Measurements from ENCODE around the gene NEAT1. TPM values are rescaled to one million over a fixed set of nuclear protein-coding genes. Genes with fewer than 3 reads are reported as not detected.

NEAT1 gene
- total RNA-seq, 2 donors from 2014 or later: 110 to 1,326 TPM

DNA sequence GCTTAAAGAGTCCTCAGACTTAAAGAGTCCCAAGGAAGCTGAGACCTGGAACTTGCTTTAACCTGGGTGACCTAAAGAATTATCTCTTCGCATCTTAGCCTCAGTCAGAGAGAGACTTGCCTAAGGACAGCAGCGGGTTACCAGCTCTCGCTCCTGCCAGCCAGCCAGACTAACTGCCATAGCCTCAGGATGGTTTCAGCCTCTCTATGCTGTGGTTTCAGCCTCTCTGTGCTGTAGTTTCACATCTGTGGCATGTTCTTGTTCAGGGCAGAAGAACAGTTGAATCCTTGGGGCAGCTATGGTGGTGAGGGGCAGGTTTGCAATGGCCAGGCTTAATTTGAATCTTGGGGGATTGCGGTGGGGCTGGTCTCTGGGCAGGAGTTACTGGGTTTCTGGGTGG, 33.9 kb upstream of the NEAT1 start:
- 97% methylated on average over 4 of the region's 4 CpGs for WGBS
- no peaks in the 10 kb centered on the region for H3K27me3 ChIP-seq (replicated peaks; ENCODE audit: insufficient read depth)
- no peak overlapping the region for H3K4me3 ChIP-seq
- peaks cover 13% of the 10 kb centered on the region for H3K4me1 ChIP-seq (replicated peaks)
- TF ChIP-seq CTCF (IDR thresholded peaks at IDR 0.05) (no peak), POLR2AphosphoS5 (IDR thresholded peaks at IDR 0.05) (no peak), POLR2A (IDR thresholded peaks at IDR 0.05) (no peak)
- intact Hi-C loops (cut with DNase I): no loop called here
- no peaks in the 10 kb centered on the region for H3K9me3 ChIP-seq
- H3K27ac ChIP-seq: peak overlapping the region in 1 of 2 donors; percentile 18
- no peaks in the 10 kb centered on the region for H3K36me3 ChIP-seq
- no peak for DNase-seq (ENCODE audit: low spot score)

GRCh38 chr11:65389294-65389980, 33.2 kb upstream of the NEAT1 start:
- intact Hi-C loops (cut with DNase I): no loop called here
- H3K27me3 ChIP-seq (replicated peaks; ENCODE audit: insufficient read depth): no peaks in the 10 kb centered on the region
- H3K4me3 ChIP-seq: no peak overlapping the region
- peaks cover 13% of the 10 kb centered on the region for H3K4me1 ChIP-seq (replicated peaks)
- DNase-seq (ENCODE audit: low spot score): no peak
- no peaks in the 10 kb centered on the region for H3K9me3 ChIP-seq
- no peaks in the 10 kb centered on the region for H3K36me3 ChIP-seq
- peak overlapping the region in 1 of 2 donors; percentile 73 for H3K27ac ChIP-seq
- 86% methylated on average over 20 of the region's 20 CpGs for WGBS
- TF ChIP-seq CTCF (IDR thresholded peaks at IDR 0.05): no peak
- no peak for TF ChIP-seq POLR2A (IDR thresholded peaks at IDR 0.05)
- no peak for TF ChIP-seq POLR2AphosphoS5 (IDR thresholded peaks at IDR 0.05)

DNA sequence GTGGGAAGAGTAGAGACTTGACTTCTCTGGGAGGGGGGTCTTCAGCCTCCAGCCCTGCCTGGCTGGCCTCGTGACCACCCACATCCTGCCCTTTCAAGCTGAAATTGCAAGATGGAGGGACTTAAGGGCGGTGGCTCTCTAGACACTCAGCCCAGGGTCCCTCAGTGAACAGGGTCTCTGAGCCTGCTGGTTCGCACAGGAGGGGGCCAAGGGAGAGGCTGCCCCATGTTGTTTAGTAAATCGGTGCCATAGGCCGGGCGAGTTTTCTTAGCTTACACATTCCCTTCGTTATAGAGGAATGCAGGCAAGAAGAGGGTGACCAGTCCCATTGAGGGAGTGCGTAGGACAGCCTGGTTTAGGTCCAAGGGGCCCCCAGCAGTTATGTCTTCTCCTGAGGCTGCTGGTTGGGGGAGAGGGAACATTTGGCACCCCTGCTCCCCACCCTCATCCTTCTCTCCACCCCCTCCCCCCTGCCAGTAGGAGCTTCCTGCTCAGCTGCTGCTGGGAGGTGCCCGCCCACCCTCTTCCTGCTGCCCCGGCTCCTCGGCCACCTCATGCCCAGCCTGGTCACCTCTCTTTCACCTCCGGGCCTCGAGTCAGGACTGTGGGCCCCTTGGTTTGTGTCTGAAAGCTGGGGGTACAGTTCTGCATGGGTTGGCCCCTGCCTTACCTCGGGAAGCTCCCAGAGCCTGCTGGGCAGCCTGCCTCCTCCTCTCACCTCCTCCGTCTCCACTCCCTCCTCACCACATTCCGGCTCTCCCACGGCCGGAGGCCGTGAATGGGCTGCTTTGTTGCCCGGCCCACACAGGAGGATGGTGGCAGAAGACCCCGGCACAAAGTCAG, 32.3 kb upstream of the NEAT1 start:
- no peak for TF ChIP-seq POLR2AphosphoS5 (IDR thresholded peaks at IDR 0.05)
- no peak for TF ChIP-seq POLR2A (IDR thresholded peaks at IDR 0.05)
- TF ChIP-seq CTCF (IDR thresholded peaks at IDR 0.05): no peak
- Histone ChIP-seq H3K9me3 (no peaks in the 10 kb centered on the region), H3K27me3 (replicated peaks; ENCODE audit: insufficient read depth) (no peaks in the 10 kb centered on the region), H3K4me3 (no peak overlapping the region), H3K27ac (peak overlapping the region; percentile 71 to 73), H3K4me1 (replicated peaks) (peaks cover 13% of the 10 kb centered on the region), H3K36me3 (no peaks in the 10 kb centered on the region)
- intact Hi-C loops (cut with DNase I): no loop called here
- 49% methylated on average over 21 of the region's 21 CpGs for WGBS
- no peak for DNase-seq (ENCODE audit: low spot score)

DNA sequence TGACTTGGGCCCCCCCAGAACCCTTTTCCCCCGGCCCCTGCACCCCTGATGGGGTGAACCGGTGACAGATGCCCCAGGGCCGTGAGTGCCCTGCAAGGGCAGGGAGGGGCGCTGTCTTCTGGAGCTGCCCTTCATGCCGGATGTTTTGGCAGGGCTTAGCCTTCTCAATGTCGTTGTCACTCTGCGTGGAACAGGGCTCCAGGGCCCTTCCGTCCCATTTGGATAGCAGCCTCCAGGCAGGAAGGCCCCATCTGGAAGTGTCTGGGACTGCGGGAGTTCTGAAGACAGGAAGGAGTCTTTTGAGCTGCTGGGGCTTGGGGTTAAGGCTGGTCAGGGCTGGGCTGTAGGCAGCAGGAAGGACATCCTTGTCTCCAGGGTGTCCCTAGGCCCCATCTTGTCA, 31.6 kb upstream of the NEAT1 start:
- H3K4me1 ChIP-seq (replicated peaks): peaks cover 13% of the 10 kb centered on the region
- intact Hi-C loops (cut with DNase I): no loop called here
- H3K4me3 ChIP-seq: no peak overlapping the region
- peak overlapping the region; percentile 71 to 73 for H3K27ac ChIP-seq
- DNase-seq (ENCODE audit: low spot score): no peak
- WGBS: 42% methylated on average over 9 of the region's 9 CpGs
- no peaks in the 10 kb centered on the region for H3K36me3 ChIP-seq
- H3K27me3 ChIP-seq (replicated peaks; ENCODE audit: insufficient read depth): no peaks in the 10 kb centered on the region
- TF ChIP-seq POLR2AphosphoS5 (IDR thresholded peaks at IDR 0.05) (no peak), POLR2A (IDR thresholded peaks at IDR 0.05) (no peak), CTCF (IDR thresholded peaks at IDR 0.05) (no peak)
- H3K9me3 ChIP-seq: no peaks in the 10 kb centered on the region
